ENCODE results near the gene OR52B2. TPM values are rescaled to one million over a fixed set of nuclear protein-coding genes. Genes with fewer than 3 reads are reported as not detected.

OR52B2 gene
- total RNA-seq, 1 donor from 2014 or later, result not detected

DNA sequence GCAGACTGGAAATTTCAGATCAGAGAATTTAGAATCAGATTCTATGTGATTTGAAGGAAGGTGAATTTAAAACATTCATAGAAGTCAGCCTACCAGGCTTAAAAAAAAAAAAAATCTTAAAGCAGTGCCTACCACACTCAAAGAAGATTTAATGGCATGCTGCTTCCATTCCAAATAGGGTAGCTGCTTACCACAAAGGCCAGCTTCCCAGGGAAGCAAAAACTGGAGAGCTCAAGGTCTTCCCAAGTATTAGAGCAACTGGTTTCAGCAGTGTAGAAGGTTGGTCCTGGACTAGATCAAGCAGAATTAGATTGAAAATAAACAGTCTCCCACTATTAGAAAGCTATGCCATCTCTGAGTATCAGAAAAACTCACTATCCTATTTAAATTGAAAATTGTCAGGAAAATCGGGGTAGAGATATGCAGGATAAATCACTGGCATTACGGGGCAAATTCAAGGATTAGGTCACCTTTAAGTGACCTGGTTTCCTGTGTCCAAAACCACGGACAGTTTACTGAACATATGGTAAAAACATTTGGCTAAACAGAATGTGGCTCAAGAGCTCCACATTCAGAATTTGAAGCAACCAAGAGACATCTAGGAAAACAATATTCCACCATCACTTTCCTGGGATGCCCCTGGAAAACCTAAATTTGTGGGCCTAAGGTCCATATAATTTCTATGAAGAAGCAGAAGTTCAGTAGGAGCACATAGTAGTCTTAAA, 36.5 kb upstream of the OR52B2 start:
- TF ChIP-seq, protein P1, sequence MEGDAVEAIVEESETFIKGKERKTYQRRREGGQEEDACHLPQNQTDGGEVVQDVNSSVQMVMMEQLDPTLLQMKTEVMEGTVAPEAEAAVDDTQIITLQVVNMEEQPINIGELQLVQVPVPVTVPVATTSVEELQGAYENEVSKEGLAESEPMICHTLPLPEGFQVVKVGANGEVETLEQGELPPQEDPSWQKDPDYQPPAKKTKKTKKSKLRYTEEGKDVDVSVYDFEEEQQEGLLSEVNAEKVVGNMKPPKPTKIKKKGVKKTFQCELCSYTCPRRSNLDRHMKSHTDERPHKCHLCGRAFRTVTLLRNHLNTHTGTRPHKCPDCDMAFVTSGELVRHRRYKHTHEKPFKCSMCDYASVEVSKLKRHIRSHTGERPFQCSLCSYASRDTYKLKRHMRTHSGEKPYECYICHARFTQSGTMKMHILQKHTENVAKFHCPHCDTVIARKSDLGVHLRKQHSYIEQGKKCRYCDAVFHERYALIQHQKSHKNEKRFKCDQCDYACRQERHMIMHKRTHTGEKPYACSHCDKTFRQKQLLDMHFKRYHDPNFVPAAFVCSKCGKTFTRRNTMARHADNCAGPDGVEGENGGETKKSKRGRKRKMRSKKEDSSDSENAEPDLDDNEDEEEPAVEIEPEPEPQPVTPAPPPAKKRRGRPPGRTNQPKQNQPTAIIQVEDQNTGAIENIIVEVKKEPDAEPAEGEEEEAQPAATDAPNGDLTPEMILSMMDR (conservative IDR thresholded peaks at IDR 0.05; ENCODE audit: low read depth, low read length), result no peak
- DNase-seq (ENCODE audit: low read depth), result no peak
- H3K4me3 ChIP-seq (ENCODE audit: low read depth, low read length), result no peak overlapping the region

DNA sequence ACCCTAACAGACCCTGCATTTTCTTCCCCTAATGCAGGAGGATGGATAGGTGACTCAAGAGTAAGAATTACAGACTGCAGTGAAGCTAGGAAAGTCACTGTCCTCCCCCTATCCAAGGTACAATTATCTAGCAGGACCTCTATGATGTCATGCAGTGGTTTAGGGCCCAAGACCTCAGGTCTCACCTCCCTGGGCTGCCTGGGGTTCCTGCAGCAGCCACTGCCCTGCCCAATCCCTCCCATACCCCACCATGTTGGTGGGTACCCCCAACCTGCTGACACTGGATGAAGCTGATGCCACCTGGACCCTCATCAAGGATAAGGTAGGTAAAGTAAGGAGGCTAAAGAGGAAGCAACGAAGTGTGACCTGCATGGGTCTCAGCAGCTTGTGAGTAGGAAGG, 35.2 kb upstream of the OR52B2 start, which contains the start of gene C11orf42:
C11orf42 (plus strand) TSS at position 192 of the 400 bp plus-strand sequence; CDS start at position 251, 59 bp downstream.
- no peak within 1 kb of the TSS for H3K4me3 ChIP-seq (ENCODE audit: low read depth, low read length)
- TF ChIP-seq, protein P1 (conservative IDR thresholded peaks at IDR 0.05; ENCODE audit: low read depth, low read length), result no peak
- no peak for DNase-seq (ENCODE audit: low read depth)

DNA sequence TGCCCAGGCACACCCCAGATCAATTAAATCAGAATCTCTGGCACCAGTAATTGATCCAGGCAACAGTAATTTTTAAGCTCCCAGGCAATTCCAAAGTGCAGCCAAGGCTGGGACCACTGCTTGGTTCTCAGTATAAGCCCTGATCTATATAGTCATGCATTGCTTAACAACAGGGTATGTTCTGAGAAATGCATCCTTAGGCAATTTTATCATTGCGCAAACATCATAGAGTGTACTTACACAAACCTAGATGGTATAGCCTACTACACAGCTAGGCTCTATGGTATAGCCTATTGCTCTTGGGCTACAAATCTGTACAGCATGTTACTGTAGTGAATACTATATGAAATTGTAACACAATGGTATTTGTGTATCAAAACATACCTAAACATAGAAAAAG, 34.6 kb upstream of the OR52B2 start:
- DNase-seq (ENCODE audit: low read depth), result no peak
- H3K4me3 ChIP-seq (ENCODE audit: low read depth, low read length), result no peak overlapping the region

DNA sequence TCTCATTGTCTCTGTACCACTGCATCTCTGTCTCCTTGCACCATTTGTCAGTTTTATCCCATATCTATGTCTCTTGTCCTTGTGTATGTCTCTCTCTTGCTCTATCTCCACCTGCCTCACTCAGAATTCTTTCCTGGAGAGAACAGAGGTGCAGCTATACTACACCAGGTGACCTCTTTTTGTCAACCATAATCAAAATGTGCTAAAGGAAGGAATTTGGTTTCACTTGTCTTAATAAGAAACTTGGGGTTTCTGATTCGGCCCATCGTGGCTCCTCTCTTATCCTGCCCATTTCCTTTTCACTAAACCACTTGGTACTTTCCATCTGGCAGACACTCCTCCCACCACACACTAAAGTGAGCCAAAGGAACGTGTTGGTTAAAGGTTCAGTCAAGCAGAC, 33.2 kb upstream of the OR52B2 start:
- H3K4me3 ChIP-seq (ENCODE audit: low read depth, low read length), result no peak overlapping the region
- TF ChIP-seq, protein P1 (conservative IDR thresholded peaks at IDR 0.05; ENCODE audit: low read depth, low read length), result no peak
- no peak for DNase-seq (ENCODE audit: low read depth)

More for the DNA sequence above, 34.6 kb upstream of the OR52B2 start:
- TF ChIP-seq, protein P1 (conservative IDR thresholded peaks at IDR 0.05; ENCODE audit: low read depth, low read length), result no peak

DNA sequence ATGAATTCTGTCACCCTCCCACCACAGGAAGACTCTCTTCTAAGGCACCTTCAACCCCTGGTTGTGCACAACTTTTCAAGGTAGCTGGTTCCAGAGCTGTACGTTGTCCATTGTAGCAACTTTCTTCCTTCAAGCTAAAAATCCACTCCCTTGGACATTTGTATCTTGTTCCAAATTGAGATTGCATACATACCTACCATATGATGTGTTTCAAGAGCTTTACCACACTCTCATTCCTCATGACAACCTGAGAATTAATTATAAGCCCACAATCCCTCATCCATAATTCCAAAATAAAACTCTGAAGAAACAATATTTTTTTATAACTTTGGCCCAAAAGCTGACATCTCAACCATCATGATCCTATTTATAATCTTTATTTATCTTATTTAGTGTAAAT, 31.9 kb upstream of the OR52B2 start:
- DNase-seq (ENCODE audit: low read depth), result no peak
- TF ChIP-seq, protein P1 (conservative IDR thresholded peaks at IDR 0.05; ENCODE audit: low read depth, low read length), result no peak
- no peak overlapping the region for H3K4me3 ChIP-seq (ENCODE audit: low read depth, low read length)

DNA sequence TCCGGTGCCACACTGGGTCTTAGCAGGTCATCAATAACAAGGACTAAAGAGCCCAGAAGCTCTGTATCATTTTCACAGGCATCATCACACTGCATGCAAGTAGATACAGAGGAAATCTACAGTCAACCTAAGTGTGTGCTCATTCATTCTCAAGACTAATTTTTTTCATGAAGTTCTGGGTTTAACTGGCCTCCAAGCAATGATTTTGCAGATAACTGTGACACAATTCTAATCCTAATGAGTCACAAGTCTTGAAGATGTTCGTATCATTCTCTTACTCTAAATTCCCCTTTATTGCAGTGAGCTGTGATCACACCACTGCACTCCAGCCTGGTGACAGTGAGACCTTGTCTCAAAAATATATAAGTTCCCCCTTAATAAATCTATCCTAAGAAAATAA, 31.4 kb upstream of the OR52B2 start:
- no peak overlapping the region for H3K4me3 ChIP-seq (ENCODE audit: low read depth, low read length)
- TF ChIP-seq, protein P1 (conservative IDR thresholded peaks at IDR 0.05; ENCODE audit: low read depth, low read length), result no peak
- DNase-seq (ENCODE audit: low read depth), result no peak

DNA sequence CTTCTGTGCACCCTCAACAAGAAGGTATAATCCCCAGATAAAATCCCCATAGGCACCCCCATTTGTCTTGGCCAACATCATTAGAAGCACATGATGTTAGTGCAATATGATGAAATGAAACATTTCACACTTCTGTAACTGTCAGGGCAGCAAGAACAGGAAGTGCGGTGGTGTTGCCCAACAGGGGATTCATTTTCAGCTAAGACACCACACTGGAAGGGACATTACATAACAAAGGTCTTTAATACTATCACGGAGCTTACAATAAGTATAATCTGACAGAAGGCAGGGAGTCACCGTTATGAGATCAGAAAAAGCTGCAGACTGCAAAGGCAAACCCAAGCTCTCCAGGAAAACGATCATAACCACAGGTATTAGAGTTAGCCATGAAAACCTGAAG, 30.8 kb upstream of the OR52B2 start:
- DNase-seq (ENCODE audit: low read depth), result no peak
- no peak overlapping the region for H3K4me3 ChIP-seq (ENCODE audit: low read depth, low read length)
- TF ChIP-seq, protein P1 (conservative IDR thresholded peaks at IDR 0.05; ENCODE audit: low read depth, low read length), result no peak
